Liver (tissue), 9 donors: ENCODE results near the gene UNC13D. TPM values are rescaled to one million over a fixed set of nuclear protein-coding genes. Genes with fewer than 3 reads are reported as not detected.

Source experiments
- DNase-seq: peaks from one replicate; pipeline ENCODE4 v3.0.0-alpha.2; 2017; ENCODE audit warnings: low spot score
- H3K27ac ChIP-seq, 2 donors: one replicate each; pipeline ENCODE4 v1.7.0; 2013; ENCODE audit warnings: inconsistent platforms in 2 of 2, low read length in 2 of 2, control low read depth in 1 of 2, low read depth in 1 of 2, mild to moderate bottlenecking in 1 of 2
- H3K27me3 ChIP-seq, 4 donors: one replicate each; pipeline versions ENCODE4 v1.6.1 to v1.7.0; 2013; ENCODE audit warnings: low read length in 3 of 4, inconsistent platforms in 1 of 4, mild to moderate bottlenecking in 1 of 4, moderate library complexity in 1 of 4; ENCODE audit not compliant: control insufficient read depth in 4 of 4, insufficient read depth in 4 of 4
- H3K36me3 ChIP-seq, 4 donors: one replicate each; pipeline versions ENCODE4 v1.6.1 to v1.7.0; 2013; ENCODE audit warnings: low read length in 3 of 4, mild to moderate bottlenecking in 3 of 4, low read depth in 1 of 4, moderate library complexity in 1 of 4; ENCODE audit not compliant: control insufficient read depth in 4 of 4, insufficient read depth in 3 of 4
- H3K4me1 ChIP-seq, 4 donors: one replicate each; pipeline versions ENCODE4 v1.6.1 to v1.7.0; 2013; ENCODE audit warnings: low read length in 3 of 4, mild to moderate bottlenecking in 3 of 4, moderate library complexity in 1 of 4; ENCODE audit not compliant: control insufficient read depth in 4 of 4, insufficient read depth in 4 of 4
- H3K4me3 ChIP-seq, 3 donors: one replicate each; pipeline versions ENCODE4 v1.6.1 to v1.7.0; 2013; ENCODE audit warnings: low read length in 3 of 3, control low read depth in 1 of 3, low read depth in 1 of 3, mild to moderate bottlenecking in 1 of 3
- H3K9ac ChIP-seq, 2 donors: one replicate each; pipeline ENCODE4 v1.7.0; 2013; ENCODE audit warnings: low read length in 2 of 2, mild to moderate bottlenecking in 2 of 2, moderate library complexity in 2 of 2, control low read depth in 1 of 2, low read depth in 1 of 2
- H3K9me3 ChIP-seq, 4 donors: one replicate each; pipeline versions ENCODE4 v1.6.1 to v1.7.0; 2013; ENCODE audit warnings: low read length in 3 of 4; ENCODE audit not compliant: control insufficient read depth in 4 of 4
- EGR1 ChIP-seq, 2 donors: IDR thresholded peaks; 2 replicates each; pipeline ENCODE4 v1.6.1; 2016 to 2018; ENCODE audit warnings: antibody characterized with exemption in 2 of 2, low read depth in 2 of 2
- FOXA2 ChIP-seq: IDR thresholded peaks from 2 replicates; pipeline ENCODE4 v1.6.1; 2016; ENCODE audit warnings: antibody characterized with exemption
- GABPA ChIP-seq, 2 donors: IDR thresholded peaks in 1 of 2; conservative IDR thresholded peaks in 1 of 2; 2 replicates each; pipeline ENCODE4 v1.6.1; 2016; ENCODE audit warnings: antibody characterized with exemption in 2 of 2, mild to moderate bottlenecking in 1 of 2, moderate library complexity in 1 of 2
- HNF4G ChIP-seq: IDR thresholded peaks from 2 replicates; pipeline ENCODE4 v1.6.1; 2016; ENCODE audit warnings: antibody characterized with exemption
- JUND ChIP-seq, 2 donors: IDR thresholded peaks; 2 replicates each; pipeline ENCODE4 v1.6.1; 2016; ENCODE audit warnings: antibody characterized with exemption in 2 of 2
- NR2F2 ChIP-seq: IDR thresholded peaks from 2 replicates; pipeline ENCODE4 v1.6.1; 2016; ENCODE audit warnings: antibody characterized with exemption
- RAD21 ChIP-seq, 2 donors: IDR thresholded peaks; 2 replicates each; pipeline ENCODE4 v1.6.1; 2016; ENCODE audit warnings: antibody characterized with exemption in 2 of 2, mild to moderate bottlenecking in 2 of 2
- RXRA ChIP-seq, 2 donors: IDR thresholded peaks; 2 replicates each; pipeline ENCODE4 v1.6.1; 2017 to 2018; ENCODE audit warnings: antibody characterized with exemption in 2 of 2, mild to moderate bottlenecking in 1 of 2
- SP1 ChIP-seq: IDR thresholded peaks from 2 replicates; pipeline ENCODE4 v1.6.1; 2018; ENCODE audit warnings: antibody characterized with exemption, mild to moderate bottlenecking
- TAF1 ChIP-seq: conservative IDR thresholded peaks from 2 replicates; pipeline ENCODE4 v1.6.1; 2016; ENCODE audit warnings: antibody characterized with exemption, mild to moderate bottlenecking
- YY1 ChIP-seq: IDR thresholded peaks from 2 replicates; pipeline ENCODE4 v1.6.1; 2016; ENCODE audit warnings: antibody characterized with exemption, mild to moderate bottlenecking
- WGBS: extraction: QIAGEN DNeasy Blood & Tissue Kit; methylation state at CpG from one replicate; pipeline ENCODE4 v1.1.7; 2013; 5-methylcytosine and 5-hydroxymethylcytosine counted together
- polyA plus RNA-seq, 2 donors: library from polyadenylated mRNA; stranded (reverse) in 1 of 2; unstranded in 1 of 2; fragments of 200-250 nt in 1 of 2; fragments of >200 nt in 1 of 2; fragmentation: Nextera tagmentation in 1 of 2; extraction: Ambion mirVana in 1 of 2; gene quantifications; one replicate each; pipeline versions ENCODE4 v1.2.1 to v1.2.3, GENCODE V29; 2013 to 2015
- total RNA-seq, 2 donors: library from RNA; depleted of rRNA; stranded (reverse); fragments of >200 nt; gene quantifications; one replicate each; pipeline ENCODE4 v1.2.3, GENCODE V29; 2014
- TF ChIP-seq, protein P1 (sequence below): fragments of 150-350 bp; IDR thresholded peaks from 2 replicates; pipeline ENCODE4 v1.5.1; 2017; ENCODE audit warnings: improper control_type of control experiment, low read depth, low read length; ENCODE audit not compliant: missing input control
- TF ChIP-seq, protein P2 (sequence below): IDR thresholded peaks from 2 replicates; pipeline ENCODE4 v1.6.1; 2016; ENCODE audit warnings: antibody characterized with exemption
- TF ChIP-seq, protein P3 (sequence below): IDR thresholded peaks from 2 replicates; pipeline ENCODE4 v1.6.1; 2016; ENCODE audit warnings: antibody characterized with exemption
- TF ChIP-seq, protein P4 (sequence below): IDR thresholded peaks from 2 replicates; pipeline ENCODE4 v1.6.1; 2016; ENCODE audit warnings: antibody characterized with exemption
- donor health status: healthy.
- donor health status: healthy.
- donor health status: healthy.
- donor health status: healthy.
- donor health status: healthy.

The UNC13D gene
- total and polyA plus RNA-seq, 4 donors, result 2.1 to 22.9 (median 7.6) TPM

DNA sequence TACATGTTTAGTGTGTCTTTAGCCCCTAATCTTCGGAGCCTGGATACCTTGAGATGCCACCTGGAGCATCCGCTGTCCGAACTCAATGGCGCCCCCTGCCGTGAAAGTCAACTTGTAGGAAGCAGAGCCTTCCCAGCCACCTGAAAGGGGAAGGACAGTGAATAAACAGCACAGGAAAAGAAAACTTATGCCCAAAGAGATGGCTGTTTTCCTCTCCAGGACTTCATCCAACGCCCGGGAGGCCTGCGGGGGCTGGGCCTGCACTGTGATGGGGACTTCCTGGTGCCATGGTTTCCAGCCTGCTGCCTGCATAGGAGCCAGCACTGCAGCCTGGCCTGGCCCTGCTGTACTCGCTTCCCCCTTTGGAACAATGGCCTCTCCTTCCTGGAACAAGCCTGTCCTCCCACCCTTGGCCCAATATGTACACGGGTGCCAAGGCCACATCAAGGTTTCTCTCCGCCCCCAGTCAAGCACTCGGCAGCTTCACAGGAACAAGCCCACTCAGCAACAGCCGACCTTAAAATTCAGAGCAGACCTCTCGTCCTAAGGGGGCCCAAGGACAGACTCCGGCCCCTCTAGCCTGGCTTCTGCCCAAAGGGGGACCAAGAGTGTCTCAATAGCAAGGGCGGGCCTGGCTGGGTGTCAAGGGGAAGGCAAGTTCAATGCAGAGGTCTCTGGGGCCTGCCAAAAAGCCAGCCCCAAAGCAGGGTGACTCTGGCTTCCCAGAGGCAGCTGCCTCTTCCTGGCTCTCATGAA is 4.5 kb upstream of the UNC13D start:
- Histone ChIP-seq H3K27ac (peak overlapping the region; percentile 12 to 45), H3K9ac (no peak overlapping the region), H3K4me1 (peaks cover 2 to 48% (median 32%) of the 10 kb centered on the region in 4 donors), H3K27me3 (no peaks in the 10 kb centered on the region), H3K36me3 (peaks cover 25 to 46% (median 39%) of the 10 kb centered on the region in 4 donors), H3K9me3 (no peaks in the 10 kb centered on the region), H3K4me3 (no peak overlapping the region)
- TF ChIP-seq RAD21 (IDR thresholded peaks at IDR 0.05) (peak; percentile 31 to 64), NR2F2 (peak; percentile 85), SP1 (peak; percentile 47), FOXA2 (no peak), YY1 (peak; percentile 46)
- TF ChIP-seq, protein P1, sequence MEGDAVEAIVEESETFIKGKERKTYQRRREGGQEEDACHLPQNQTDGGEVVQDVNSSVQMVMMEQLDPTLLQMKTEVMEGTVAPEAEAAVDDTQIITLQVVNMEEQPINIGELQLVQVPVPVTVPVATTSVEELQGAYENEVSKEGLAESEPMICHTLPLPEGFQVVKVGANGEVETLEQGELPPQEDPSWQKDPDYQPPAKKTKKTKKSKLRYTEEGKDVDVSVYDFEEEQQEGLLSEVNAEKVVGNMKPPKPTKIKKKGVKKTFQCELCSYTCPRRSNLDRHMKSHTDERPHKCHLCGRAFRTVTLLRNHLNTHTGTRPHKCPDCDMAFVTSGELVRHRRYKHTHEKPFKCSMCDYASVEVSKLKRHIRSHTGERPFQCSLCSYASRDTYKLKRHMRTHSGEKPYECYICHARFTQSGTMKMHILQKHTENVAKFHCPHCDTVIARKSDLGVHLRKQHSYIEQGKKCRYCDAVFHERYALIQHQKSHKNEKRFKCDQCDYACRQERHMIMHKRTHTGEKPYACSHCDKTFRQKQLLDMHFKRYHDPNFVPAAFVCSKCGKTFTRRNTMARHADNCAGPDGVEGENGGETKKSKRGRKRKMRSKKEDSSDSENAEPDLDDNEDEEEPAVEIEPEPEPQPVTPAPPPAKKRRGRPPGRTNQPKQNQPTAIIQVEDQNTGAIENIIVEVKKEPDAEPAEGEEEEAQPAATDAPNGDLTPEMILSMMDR, result peak; percentile 50
- peak; percentile 90 for DNase-seq
- 53% methylated on average over 16 of the region's 16 CpGs for WGBS

DNA sequence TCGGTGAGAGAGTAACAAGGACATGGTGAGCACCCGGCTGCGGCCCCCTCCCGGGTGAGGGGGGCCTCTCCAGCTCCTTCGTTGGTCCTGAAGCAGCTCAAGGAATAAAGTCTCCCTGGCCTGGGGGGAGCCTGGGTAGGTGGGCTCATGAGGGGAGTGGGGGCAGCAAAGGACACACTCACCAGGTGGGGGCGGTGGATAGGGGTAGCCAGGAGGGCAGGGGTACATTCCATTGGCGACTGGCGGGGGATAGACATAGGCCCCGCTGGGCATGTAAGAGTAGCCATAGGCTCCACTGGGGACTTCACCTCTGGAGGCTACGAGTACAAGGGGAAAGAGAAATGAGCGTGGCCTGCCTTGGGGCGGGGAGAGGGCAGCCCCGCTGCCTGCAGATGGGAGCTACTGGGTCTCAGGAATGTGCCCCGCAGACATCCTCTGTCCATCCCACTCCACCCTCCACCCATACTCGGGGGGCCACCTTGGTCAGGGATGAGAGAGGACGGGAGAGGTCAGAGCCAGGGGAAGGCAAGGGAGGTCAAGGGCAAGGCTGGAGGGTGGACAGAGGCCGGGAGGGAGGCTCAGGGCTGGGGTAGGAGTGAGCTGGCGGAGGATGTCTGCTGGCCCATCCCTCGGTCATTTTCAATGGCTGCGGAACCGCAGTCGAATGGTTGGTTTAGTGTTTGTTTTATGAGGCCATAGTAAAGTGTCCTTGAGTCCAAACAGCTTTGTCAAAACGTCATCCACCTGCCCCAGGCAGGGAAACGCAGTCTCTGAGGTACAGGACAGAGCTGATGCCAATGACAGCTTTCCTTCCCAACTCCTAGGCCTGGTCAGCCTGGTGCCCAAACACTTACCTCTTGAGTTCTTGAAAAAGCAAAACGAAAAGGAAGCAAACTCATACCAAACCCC is 3.7 kb upstream of the UNC13D start:
- 88% methylated on average over 25 of the region's 25 CpGs for WGBS
- H3K27ac ChIP-seq, result peak overlapping the region in 1 of 2 donors; percentile 25
- no peak for DNase-seq

More for the DNA sequence above, 3.7 kb upstream of the UNC13D start:
- H3K36me3 ChIP-seq, result peaks cover 25 to 46% (median 39%) of the 10 kb centered on the region in 4 donors
- H3K27me3 ChIP-seq, result no peaks in the 10 kb centered on the region
- no peaks in the 10 kb centered on the region for H3K9me3 ChIP-seq
- peaks cover 2 to 42% (median 26%) of the 10 kb centered on the region in 4 donors for H3K4me1 ChIP-seq
- TF ChIP-seq HNF4G, result no peak
- TF ChIP-seq GABPA (IDR thresholded peaks at IDR 0.05 in 1 of 2, conservative IDR thresholded peaks at IDR 0.05 in 1 of 2), result no peak
- no peak for TF ChIP-seq FOXA2
- TF ChIP-seq SP1, result no peak
- TF ChIP-seq, protein P2, sequence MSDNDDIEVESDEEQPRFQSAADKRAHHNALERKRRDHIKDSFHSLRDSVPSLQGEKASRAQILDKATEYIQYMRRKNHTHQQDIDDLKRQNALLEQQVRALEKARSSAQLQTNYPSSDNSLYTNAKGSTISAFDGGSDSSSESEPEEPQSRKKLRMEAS, result no peak
- TF ChIP-seq EGR1 (IDR thresholded peaks at IDR 0.05; ENCODE audit: low read depth in 2 of 2), result no peak
- no peak for TF ChIP-seq RXRA (IDR thresholded peaks at IDR 0.05)
- TF ChIP-seq, protein P1, result no peak
- no peak for TF ChIP-seq JUND (IDR thresholded peaks at IDR 0.05)
- no peak for TF ChIP-seq TAF1
- TF ChIP-seq, protein P3, sequence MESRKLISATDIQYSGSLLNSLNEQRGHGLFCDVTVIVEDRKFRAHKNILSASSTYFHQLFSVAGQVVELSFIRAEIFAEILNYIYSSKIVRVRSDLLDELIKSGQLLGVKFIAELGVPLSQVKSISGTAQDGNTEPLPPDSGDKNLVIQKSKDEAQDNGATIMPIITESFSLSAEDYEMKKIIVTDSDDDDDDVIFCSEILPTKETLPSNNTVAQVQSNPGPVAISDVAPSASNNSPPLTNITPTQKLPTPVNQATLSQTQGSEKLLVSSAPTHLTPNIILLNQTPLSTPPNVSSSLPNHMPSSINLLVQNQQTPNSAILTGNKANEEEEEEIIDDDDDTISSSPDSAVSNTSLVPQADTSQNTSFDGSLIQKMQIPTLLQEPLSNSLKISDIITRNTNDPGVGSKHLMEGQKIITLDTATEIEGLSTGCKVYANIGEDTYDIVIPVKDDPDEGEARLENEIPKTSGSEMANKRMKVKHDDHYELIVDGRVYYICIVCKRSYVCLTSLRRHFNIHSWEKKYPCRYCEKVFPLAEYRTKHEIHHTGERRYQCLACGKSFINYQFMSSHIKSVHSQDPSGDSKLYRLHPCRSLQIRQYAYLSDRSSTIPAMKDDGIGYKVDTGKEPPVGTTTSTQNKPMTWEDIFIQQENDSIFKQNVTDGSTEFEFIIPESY, result no peak
- no peak for TF ChIP-seq RAD21 (IDR thresholded peaks at IDR 0.05)
- TF ChIP-seq, protein P4, sequence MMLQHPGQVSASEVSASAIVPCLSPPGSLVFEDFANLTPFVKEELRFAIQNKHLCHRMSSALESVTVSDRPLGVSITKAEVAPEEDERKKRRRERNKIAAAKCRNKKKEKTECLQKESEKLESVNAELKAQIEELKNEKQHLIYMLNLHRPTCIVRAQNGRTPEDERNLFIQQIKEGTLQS, result no peak
- no peak overlapping the region for H3K4me3 ChIP-seq
- no peak overlapping the region for H3K9ac ChIP-seq
